Left lung (tissue), 10 donors: Measurements from ENCODE around the gene PANK3. TPM values are rescaled to one million over a fixed set of nuclear protein-coding genes. Genes with fewer than 3 reads are reported as not detected.

Source experiments
- ATAC-seq: fragments of 200-7000 bp; cut with Tn5 transposase; one replicate; pipeline ENCODE4 v1.9.1; 2020; ENCODE audit warnings: moderate library complexity
- DNase-seq, 4 donors: peaks; one replicate each; pipeline ENCODE4 v3.0.0-alpha.2; 2013 to 2020
- H3K27ac ChIP-seq, 2 donors: fragments of 200-600 bp; sonication (generic) in 1 of 2; one replicate each; pipeline versions ENCODE4 v1.5.0 to v1.8.0; 2020 to 2021
- H3K27me3 ChIP-seq, 2 donors: fragments of 200-600 bp; sonication (generic) in 1 of 2; one replicate each; pipeline versions ENCODE4 v1.5.0 to v1.8.0; 2020 to 2021
- H3K36me3 ChIP-seq, 2 donors: fragments of 200-600 bp; sonication (generic) in 1 of 2; one replicate each; pipeline versions ENCODE4 v1.5.0 to v1.8.0; 2020 to 2021
- H3K4me1 ChIP-seq, 2 donors: fragments of 200-600 bp; one replicate each; pipeline ENCODE4 v1.8.0; 2021
- H3K4me3 ChIP-seq, 2 donors: fragments of 200-600 bp; sonication (generic) in 1 of 2; one replicate each; pipeline versions ENCODE4 v1.5.0 to v1.8.0; 2020 to 2021; ENCODE audit warnings: mild to moderate bottlenecking in 1 of 2
- H3K9me3 ChIP-seq, 2 donors: fragments of 200-600 bp; sonication (generic) in 1 of 2; one replicate each; pipeline versions ENCODE4 v1.5.0 to v1.8.0; 2020 to 2021
- CTCF ChIP-seq, 2 donors: fragments of 200-600 bp; sonication (generic) in 1 of 2; IDR thresholded peaks; one replicate each; pipeline versions ENCODE4 v1.5.0 to v1.8.0; 2021; ENCODE audit warnings: antibody characterized with exemption in 2 of 2
- intact Hi-C, 2 donors: fragments of 100-400 bp; cut with DNase I; formaldehyde crosslinking; loops; one replicate each; pipeline versions ENCODE4 v1.11.2 to v1.14.2; 2022
- microRNA-seq, 2 donors: library from miRNA; unstranded; fragments of <30 nt; microRNA quantifications; one replicate each; pipeline ENCODE4, GENCODE V29; 2019
- polyA plus RNA-seq, 6 donors: library from polyadenylated mRNA; unstranded; fragments of 120-200 nt; gene quantifications; one replicate each; pipeline ENCODE4 v1.2.1, GENCODE V29; 2013; ENCODE audit not compliant: insufficient read length in 6 of 6
- total RNA-seq, 2 donors: library from RNA; stranded (reverse); fragmentation: NEBNext Ultra II Directional; extraction: Animal tissue kit (Norgen Biotek cat#: 25700); gene quantifications; one replicate each; pipeline ENCODE4 v1.2.1, GENCODE V29; 2021
- donor health status: DM: no; HTN: yes; CAD: no.
- donor health status: DM: no; HTN: no; CAD: no.

The PANK3 gene
- total and polyA plus RNA-seq, 8 donors: 48.1 to 73.0 (median 52.7) TPM

DNA sequence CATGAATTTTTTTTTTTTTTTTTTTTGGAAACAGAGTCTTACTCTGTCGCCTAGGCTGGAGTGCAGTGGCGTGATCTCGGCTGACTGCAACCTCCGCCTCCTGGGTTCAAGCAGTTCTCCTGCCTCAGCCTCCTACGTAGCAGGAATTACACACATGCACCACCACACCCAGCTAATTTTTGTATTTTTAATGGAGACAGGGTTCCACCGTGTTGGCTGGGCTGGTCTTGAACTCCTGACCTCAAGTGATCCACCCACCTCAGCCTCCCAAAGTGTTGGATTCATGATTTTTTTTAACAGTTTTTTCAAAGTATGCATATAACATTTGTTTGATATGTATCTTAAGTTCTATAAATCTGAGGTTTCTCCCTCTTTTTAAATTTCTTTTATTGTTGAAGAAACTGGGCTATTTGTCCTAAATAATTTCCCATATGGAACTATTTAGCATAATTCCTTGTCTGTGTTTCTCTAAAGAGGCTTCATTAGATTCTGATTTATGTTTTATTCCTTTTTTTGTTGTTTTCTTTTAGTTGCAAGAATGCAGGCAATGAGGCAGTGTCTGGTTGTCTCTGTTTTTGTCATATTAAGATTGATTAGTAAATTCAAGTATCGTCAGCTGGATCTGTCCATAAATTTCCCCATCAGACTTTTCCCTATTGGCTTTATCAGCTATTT is 76.5 kb downstream of the PANK3 start:
- no peak for DNase-seq
- no peaks in the 10 kb centered on the region for H3K9me3 ChIP-seq
- no peaks in the 10 kb centered on the region for H3K27me3 ChIP-seq
- no peak for TF ChIP-seq CTCF (IDR thresholded peaks at IDR 0.05)
- no peak for ATAC-seq
- no peaks in the 10 kb centered on the region for H3K4me1 ChIP-seq
- H3K36me3 ChIP-seq: peaks cover 3 to 98% of the 10 kb centered on the region in 2 donors
- intact Hi-C loops: no loop called here
- H3K27ac ChIP-seq: no peak overlapping the region
- H3K4me3 ChIP-seq: no peak overlapping the region

Small RNAs within 50 kb of the gene (microRNA-seq; reads per million reads assigned to microRNA genes)
- gene MIR103A1 (0 reads per million in 2 donors), gene MIR103B1 (0 reads per million in 2 donors)

Other genes starting within 250 kb of the PANK3 start
- 10 to 100 TPM; 67.2 to 80.7 TPM for gene RARS1, start 92.9 kb downstream of the PANK3 start, total RNA-seq
- gene RARS1, start 92.9 kb downstream of the PANK3 start, polyA plus RNA-seq: 10 to 100 TPM; 70.5 to 88.3 (median 76.9) TPM
- not detected for gene FBLL1, start 50.1 kb downstream of the PANK3 start, total RNA-seq
- under 1 TPM; 0.37 to 0.95 (median 0.55) TPM for gene FBLL1, start 50.1 kb downstream of the PANK3 start, polyA plus RNA-seq